ENCODE data around the gene MYMX. TPM values are rescaled to one million over a fixed set of nuclear protein-coding genes. Genes with fewer than 3 reads are reported as not detected.

The MYMX gene
- total RNA-seq, 1 experiment from 2014 or later, result not detected

DNA sequence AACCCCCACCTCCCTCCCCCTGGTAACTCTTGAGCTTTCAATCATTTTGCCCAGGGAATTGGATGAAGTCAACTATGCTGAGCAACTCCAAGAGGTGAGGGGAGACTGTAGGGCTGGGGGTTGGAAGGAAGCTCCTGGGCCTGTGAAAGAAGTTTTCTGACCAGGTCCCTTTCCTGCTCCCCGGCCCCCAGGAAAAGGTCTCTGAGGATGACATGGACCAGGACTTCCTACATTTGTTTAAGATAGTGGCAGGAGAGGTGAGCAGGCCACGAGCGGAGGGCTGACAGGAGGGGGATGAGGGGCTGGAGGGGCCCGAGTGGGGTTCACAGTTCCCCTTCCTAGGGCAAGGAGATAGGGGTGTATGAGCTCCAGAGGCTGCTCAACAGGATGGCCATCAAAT is 36.3 kb upstream of the MYMX start:
- H3K9ac ChIP-seq (ENCODE audit: low read length), result no peak overlapping the region
- no peaks in the 10 kb centered on the region for H3K79me2 ChIP-seq (ENCODE audit: insufficient read depth, low read length)
- no peak for DNase-seq (ENCODE audit: low read depth, low spot score)
- peaks cover 0 to 11% of the 10 kb centered on the region in 2 experiments; a peak in 1 of 4 replicates for H3K4me1 ChIP-seq (ENCODE audit: control insufficient read depth in 1 of 2, insufficient read depth in 2 of 2, low read length in 2 of 2)
- TF ChIP-seq, protein P1, sequence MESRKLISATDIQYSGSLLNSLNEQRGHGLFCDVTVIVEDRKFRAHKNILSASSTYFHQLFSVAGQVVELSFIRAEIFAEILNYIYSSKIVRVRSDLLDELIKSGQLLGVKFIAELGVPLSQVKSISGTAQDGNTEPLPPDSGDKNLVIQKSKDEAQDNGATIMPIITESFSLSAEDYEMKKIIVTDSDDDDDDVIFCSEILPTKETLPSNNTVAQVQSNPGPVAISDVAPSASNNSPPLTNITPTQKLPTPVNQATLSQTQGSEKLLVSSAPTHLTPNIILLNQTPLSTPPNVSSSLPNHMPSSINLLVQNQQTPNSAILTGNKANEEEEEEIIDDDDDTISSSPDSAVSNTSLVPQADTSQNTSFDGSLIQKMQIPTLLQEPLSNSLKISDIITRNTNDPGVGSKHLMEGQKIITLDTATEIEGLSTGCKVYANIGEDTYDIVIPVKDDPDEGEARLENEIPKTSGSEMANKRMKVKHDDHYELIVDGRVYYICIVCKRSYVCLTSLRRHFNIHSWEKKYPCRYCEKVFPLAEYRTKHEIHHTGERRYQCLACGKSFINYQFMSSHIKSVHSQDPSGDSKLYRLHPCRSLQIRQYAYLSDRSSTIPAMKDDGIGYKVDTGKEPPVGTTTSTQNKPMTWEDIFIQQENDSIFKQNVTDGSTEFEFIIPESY (IDR thresholded peaks at IDR 0.05; ENCODE audit: extremely low read depth, insufficient replicate concordance, low read length), result no peak
- TF ChIP-seq, protein P2, sequence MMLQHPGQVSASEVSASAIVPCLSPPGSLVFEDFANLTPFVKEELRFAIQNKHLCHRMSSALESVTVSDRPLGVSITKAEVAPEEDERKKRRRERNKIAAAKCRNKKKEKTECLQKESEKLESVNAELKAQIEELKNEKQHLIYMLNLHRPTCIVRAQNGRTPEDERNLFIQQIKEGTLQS (IDR thresholded peaks at IDR 0.05), result no peak
- no peak for TF ChIP-seq JUND (IDR thresholded peaks at IDR 0.05)
- no peak for TF ChIP-seq YY1 (IDR thresholded peaks at IDR 0.05; ENCODE audit: extremely low read depth, insufficient replicate concordance, low read depth, low read length)
- TF ChIP-seq, protein P3, sequence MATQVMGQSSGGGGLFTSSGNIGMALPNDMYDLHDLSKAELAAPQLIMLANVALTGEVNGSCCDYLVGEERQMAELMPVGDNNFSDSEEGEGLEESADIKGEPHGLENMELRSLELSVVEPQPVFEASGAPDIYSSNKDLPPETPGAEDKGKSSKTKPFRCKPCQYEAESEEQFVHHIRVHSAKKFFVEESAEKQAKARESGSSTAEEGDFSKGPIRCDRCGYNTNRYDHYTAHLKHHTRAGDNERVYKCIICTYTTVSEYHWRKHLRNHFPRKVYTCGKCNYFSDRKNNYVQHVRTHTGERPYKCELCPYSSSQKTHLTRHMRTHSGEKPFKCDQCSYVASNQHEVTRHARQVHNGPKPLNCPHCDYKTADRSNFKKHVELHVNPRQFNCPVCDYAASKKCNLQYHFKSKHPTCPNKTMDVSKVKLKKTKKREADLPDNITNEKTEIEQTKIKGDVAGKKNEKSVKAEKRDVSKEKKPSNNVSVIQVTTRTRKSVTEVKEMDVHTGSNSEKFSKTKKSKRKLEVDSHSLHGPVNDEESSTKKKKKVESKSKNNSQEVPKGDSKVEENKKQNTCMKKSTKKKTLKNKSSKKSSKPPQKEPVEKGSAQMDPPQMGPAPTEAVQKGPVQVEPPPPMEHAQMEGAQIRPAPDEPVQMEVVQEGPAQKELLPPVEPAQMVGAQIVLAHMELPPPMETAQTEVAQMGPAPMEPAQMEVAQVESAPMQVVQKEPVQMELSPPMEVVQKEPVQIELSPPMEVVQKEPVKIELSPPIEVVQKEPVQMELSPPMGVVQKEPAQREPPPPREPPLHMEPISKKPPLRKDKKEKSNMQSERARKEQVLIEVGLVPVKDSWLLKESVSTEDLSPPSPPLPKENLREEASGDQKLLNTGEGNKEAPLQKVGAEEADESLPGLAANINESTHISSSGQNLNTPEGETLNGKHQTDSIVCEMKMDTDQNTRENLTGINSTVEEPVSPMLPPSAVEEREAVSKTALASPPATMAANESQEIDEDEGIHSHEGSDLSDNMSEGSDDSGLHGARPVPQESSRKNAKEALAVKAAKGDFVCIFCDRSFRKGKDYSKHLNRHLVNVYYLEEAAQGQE (IDR thresholded peaks at IDR 0.05; ENCODE audit: low read depth), result no peak
- no peak for TF ChIP-seq EZH2 (IDR thresholded peaks at IDR 0.05)
- TF ChIP-seq, protein P4, sequence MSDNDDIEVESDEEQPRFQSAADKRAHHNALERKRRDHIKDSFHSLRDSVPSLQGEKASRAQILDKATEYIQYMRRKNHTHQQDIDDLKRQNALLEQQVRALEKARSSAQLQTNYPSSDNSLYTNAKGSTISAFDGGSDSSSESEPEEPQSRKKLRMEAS (IDR thresholded peaks at IDR 0.05), result no peak
- no peak for TF ChIP-seq EGR1 (IDR thresholded peaks at IDR 0.05; ENCODE audit: low read depth)
- no peak for TF ChIP-seq TCF7L2 (IDR thresholded peaks at IDR 0.05; ENCODE audit: borderline replicate concordance, extremely low read depth, insufficient read depth, insufficient read length)
- ChIA-PET RAD21 (ENCODE audit: low non-redundant PET in 1 of 2, low total read pairs in 2 of 2, uncharacterized antibody in 2 of 2, unreplicated experiment in 2 of 2) (no interaction called here), POLR2A (no interaction called here), CTCF (interaction anchor here (0.7 kb wide), 1 partner anchor 61 kb away, joined by 3 read pairs; no protein-coding TSS in a partner anchor)
- no TSS peak for BruUV-seq (replicated peaks)
- intact Hi-C loops (cut with micrococcal nuclease), result no loop called here
- H3K27ac ChIP-seq (ENCODE audit: low read depth, low read length), result no peak overlapping the region
- H3K4me3 ChIP-seq (replicated peaks in 1 of 2; ENCODE audit: low read depth in 1 of 2, low read length in 2 of 2), result no peak overlapping the region
- no peaks in the 10 kb centered on the region for H3K27me3 ChIP-seq (ENCODE audit: insufficient read depth, low read length)
- H3K9me3 ChIP-seq (ENCODE audit: control insufficient read depth in 1 of 2, insufficient read depth in 1 of 2, low read depth in 1 of 2, low read length in 2 of 2), result no peaks in the 10 kb centered on the region
- no peaks in the 10 kb centered on the region for H3K9me2 ChIP-seq (ENCODE audit: insufficient read depth)
- ATAC-seq, result no peak
- H3K36me3 ChIP-seq (ENCODE audit: control insufficient read depth in 1 of 2, insufficient read depth in 2 of 2, low read length in 2 of 2), result no peaks in the 10 kb centered on the region
- H2AFZ ChIP-seq (ENCODE audit: low read depth, low read length, poor library complexity, severe bottlenecking), result no peak overlapping the region
- no peak overlapping the region for H3K4me2 ChIP-seq (ENCODE audit: low read length)
- H4K20me1 ChIP-seq (ENCODE audit: insufficient read depth), result no peaks in the 10 kb centered on the region
